Stimulated activated CD4-positive, alpha-beta T cell treated with anti-CD3 and anti-CD28 coated beads, Interleukin-4, amount 100 ng/mL, for 1 hour (primary cell): Measurements from ENCODE around the gene H6PD.
"Not testable (repeated sequence)": the region's sequence is repeated elsewhere in the genome, so short reads cannot be mapped to it uniquely, and the experiment has no call there.

Experiments used
- DNase-seq: peaks from one replicate; pipeline ENCODE4 v3.0.0-alpha.2; 2020

Gene H6PD

DNA sequence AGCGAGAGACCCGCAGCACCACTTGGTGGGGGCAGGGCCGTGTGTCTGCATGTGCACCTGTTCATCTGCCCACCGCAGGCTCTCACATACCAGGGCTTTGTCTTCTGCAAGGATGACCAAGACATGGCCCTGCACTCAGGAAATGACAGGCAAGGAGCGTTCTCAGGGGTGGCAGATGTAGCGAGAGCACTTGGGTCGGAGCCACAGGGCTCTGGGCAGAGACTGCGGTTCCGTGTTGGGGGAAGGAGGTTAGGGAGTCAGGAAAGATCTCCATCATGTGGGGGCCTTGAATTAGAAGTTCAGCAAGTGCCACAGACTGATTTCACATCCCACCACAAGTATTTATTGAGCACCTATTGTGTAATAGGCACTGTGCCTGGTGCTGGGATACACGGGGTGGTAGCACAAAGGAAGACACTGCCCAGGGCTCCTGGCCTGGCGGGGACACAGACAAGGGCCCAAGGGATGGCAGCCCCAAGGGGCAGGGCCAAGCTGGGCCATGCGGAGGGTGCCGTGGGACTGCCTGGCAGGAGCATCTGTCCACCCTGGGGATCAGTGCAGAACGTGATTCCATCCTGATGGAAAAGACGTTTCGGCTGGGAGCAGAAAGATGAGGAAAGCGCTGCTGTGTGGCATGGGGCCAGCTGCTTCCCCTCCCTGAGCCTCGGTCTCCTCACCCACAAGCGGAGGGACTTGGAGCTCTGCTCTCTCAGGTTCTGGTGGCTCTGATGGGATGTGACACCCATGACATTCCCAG lies 46.7 kb downstream of the H6PD start:
- DNase-seq: no peak

DNA sequence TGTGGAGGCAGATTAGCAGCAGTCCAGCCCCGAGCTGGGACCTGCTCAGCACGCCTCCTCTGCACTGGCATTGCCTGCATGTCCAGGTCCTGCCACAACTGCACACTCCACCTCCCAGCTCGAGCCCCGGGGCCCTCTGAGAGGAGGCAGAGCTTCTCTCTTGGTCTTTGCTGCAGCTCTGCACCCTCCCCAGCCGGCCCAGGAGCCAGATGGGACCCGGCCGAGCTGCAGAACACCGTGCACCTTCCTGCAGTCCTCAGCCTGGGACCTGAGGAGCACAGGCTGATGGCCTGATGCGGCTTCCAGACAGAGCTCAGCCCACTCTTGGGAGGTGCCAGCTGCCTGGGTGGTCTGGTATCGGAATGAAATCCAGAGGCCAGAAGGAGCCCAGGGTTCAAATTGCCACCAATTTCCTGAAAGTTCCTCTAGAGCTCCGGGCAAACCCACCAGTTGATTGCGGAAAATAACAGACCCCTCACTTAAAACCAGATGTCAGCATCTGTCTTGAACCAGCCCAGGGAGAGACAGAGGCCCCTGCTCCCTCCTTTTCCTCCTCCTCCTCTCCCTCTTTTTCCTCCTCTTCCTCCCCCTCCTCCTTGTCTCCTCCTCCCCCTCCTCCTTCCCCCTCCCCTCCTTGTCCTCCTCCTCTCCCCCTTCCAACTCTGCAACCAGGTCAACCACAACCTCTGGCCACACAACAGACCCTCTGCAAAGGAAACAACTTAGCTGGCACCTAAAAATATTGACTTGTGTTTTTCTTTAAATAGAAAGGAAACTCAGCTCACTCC lies 47.5 kb downstream of the H6PD start:
- no peak for DNase-seq

DNA sequence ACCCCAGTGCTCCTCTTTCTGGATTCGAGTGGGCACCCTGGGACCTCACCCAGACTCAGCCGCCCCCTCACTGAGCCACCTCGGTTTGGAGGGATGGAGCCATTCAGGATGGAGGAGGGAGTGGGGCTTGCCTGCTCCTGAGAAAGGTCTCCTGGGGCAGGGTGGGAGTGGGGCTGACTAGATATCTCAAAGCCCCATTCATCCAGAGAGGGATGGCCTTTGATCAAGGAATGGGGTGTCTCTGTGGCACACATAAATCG lies 48.1 kb downstream of the H6PD start:
- DNase-seq: no peak

DNA sequence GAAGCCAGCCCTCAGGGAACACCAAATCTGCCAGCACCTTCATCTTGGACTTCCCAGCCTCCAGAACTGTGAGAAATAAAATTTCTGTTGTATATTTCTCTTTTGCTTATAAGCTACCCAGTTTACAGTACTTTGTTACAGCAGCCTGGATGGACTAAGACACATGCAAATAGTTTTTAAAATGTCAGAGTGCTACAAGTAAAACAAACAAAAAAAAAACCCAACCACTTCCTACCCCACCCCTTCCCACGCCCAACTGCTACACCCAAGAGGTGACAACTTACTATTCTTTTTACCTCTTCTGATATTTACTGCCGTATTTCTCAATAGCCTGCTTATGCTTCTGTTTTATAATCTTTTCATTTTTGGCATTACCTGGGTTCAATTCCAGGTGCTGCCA lies 49.5 kb downstream of the H6PD start:
- no peak for DNase-seq

DNA sequence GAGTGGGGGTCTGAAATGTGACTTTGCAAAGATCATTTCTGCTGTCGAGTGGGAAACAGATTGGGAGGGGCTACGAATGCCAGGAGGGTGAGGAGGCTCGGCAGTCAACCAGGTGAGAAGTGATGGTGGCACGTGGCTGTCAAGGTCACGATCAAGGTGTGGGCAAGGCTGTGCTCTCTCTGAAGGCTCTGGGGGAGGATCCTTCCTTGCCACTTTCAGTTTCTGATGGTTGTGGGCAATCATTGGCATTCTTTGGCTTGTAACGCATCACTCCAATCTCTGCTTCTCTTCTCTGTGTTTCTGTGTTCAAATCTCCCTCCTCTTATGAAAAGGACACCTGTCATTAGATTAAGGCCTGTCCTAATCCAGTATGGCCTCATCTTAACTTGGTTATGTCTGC lies 52.0 kb downstream of the H6PD start:
- no peak for DNase-seq

DNA sequence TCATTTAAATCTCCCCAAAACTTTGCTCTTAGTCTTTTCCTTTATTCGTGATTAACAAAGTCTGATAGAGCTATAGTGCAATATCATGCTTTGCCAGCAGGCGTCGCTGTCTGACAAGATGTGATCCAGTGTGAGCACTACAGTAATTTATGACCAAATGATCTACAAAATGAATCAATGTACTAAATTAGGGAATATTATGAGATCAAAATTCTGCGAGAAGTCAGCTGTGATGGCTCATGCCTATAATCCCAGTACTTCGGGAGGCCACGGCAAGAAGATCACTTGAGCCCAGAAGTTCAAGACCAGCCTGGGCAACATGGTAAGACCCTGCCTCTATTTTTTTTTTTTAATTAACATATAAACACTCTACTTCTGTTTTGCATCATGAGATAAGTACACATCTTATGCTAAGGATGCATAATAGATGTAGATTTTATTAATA lies 54.5 kb downstream of the H6PD start:
- DNase-seq: peak; percentile 84

DNA sequence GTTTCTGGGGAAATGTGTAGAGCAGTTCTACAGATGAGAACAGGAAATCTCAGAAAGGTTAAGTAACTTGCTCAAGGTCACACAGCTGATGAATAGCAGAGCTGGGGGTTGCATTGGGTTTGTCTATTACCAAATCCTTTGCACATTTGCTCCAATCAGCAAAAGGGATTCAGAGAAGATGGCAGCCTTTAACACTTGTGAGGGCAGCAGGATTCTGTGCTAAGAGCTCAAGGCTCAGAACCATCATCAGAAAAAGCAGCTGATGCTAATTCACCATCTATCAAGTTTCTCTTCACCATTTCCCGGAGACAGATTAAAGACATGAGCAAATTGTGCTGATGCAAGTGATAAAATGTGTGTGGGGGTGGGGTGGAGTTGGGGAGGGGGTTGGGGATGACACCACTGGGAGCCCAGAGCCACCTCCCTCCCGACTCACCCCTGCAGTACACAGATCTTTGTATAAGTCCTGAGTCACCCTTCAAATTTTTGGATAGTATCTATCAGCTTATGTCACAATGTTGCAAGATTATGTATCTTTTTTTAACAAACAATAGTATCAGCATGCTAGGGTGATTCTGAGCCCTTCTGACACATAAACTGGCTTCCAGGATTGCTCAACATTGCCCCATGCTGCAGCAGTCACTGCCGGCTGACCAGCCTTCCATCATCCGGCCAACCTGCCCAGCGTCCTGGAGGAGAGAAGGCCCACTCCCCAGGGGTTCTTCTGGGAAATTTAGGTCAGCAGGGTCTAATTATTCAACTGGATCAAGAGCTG lies 55.3 kb downstream of the H6PD start:
- DNase-seq: peak; percentile 46

DNA sequence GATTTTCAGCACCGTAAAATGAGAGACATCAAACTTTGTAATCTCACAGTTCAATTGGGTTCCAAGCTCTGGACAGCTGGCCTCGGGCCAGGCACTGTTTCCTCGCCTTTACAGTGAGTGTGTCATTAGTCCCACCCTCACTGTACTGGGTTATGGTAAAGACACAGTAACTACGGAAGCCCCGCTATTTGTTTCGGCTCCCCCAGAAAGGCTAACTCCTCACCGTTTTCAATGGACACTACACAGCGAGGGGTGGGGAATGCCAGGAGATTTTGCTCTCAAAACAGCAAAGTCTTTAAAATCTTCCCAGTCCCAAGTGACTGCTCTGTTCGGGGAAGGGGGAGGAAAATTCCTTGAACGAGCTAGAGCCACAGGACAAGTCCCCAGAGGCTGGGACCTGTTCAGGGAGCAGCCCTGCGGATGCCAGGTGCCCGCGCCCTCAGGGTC lies 57.4 kb downstream of the H6PD start:
- no peak for DNase-seq

DNA sequence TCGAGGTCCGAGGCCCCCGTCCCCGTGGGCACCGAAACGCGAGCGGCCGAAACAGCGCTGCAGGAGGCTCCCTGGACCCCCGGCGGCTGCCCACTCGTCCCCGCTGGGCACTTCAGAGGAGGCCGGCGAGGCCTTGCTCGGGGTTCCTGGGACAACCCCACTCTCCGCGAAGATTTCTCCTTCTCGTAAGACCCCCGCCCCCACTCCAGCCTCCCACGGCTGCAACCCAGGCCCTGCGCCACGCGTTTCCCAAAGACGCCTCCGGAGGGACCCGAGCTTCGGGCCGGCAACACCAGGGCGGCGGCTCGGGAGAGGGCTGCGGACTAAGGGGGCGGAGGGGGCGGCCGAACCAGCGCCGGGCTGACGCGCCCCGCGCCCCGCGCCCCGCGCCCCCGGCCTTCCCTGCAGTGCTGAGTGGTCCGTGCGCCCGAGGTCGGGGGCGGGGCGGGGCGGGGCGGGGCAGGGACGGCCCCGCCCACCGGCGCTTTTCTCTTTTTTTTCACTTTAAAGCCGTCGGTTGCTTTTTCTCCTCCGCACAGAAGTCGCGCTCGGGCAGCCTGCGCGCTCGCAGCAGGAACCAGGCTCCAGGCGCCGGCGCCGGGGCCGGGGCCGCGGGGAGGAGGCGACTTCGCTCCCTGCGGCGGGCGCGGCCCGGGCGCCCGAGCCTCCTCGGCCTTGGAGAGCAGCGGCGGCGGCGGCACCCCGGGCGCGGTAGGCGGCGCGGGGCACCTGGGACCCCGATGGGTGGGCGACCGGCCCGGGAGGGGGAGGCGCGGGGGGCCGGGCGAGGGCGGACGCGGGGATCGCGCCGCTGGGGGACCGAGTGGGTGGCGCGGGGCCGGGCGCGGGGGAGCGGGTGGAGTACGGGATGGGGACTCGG lies 58.0 kb downstream of the H6PD start, which contains the start of gene SPSB1:
TSS of gene SPSB1 (plus strand) at position 534 of the 880 bp plus-strand sequence. CDS start 62,998 bp downstream, outside the sequence.
- peak; percentile 67 for DNase-seq

DNA sequence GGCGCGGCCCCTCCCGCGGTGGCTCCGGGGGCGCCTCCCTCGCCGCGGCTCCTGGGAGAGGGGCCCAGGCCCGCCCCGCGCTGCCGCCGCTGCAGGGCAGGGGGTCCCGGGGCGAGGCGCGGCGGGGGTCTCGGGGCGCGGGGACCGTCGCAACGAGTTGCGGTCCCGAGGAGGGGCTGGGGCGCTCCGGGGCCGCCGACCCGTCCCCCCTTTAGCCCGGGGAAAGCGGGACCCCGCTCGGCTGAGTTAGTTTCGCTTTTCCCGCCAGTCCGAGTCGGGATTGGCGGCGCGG lies 58.6 kb downstream of the H6PD start:
- DNase-seq: no peak

DNA sequence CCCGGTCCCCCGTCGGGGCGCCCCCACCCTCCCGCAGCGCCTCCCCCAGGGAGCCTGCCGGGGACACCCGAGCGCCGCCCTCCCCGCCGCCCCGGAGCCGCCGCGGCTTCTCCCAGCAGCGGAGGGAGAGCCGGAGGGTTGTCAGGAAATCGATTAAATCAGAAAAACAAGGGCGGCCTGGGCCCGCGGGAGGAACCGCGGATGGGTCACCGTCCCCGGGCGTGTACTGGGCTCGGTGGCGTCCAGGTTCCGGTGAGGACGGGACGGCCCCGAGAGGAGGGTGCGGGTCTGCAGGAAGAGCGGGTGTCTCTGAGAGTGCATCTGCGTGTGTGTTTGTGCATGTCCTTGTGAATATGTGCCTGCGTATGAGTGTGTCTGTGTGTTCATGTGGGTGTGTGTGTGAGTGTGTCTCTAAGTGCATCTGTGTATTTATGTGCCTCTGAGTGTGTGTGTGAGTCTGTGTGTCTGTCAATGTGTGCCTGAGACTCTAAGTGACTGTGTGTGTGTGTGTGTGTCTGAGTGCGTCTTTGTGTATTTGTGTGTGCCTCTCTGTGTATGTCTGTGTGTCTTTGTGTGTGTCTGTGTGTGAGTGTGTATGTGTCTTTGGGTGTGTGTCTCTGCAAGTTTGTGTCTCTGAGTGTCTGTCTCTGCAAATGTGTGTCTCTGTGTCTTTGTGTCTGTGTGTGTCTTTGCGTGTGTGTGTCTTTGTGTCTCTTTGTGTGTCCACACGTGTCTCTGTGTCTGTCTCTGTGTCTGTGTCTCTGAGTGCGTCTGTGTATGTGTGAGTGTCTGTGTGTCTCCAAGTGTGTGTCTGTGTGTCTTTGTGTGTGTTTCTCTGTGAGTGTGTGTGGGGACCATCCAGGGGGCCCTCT lies 59.2 kb downstream of the H6PD start:
- peak; percentile 43 for DNase-seq

DNA sequence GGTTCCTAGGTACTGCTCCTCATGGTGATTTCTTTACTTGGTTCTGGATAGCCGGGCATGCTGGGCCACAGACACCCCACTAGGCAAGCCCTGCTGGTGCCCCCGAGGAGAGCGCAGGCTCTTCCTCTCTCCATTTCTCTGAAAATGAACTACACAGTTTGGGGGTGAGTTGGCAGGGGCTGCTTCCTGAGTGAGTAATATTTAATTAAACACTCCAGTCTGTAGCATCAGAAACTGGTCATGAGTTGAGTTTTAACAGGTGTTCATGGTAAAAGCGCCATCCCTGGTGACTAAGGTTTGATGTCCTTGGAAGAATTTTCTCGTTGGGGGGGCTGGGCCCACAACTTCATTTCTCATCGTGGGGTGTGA lies 59.8 kb downstream of the H6PD start:
- DNase-seq: peak; percentile 30

DNA sequence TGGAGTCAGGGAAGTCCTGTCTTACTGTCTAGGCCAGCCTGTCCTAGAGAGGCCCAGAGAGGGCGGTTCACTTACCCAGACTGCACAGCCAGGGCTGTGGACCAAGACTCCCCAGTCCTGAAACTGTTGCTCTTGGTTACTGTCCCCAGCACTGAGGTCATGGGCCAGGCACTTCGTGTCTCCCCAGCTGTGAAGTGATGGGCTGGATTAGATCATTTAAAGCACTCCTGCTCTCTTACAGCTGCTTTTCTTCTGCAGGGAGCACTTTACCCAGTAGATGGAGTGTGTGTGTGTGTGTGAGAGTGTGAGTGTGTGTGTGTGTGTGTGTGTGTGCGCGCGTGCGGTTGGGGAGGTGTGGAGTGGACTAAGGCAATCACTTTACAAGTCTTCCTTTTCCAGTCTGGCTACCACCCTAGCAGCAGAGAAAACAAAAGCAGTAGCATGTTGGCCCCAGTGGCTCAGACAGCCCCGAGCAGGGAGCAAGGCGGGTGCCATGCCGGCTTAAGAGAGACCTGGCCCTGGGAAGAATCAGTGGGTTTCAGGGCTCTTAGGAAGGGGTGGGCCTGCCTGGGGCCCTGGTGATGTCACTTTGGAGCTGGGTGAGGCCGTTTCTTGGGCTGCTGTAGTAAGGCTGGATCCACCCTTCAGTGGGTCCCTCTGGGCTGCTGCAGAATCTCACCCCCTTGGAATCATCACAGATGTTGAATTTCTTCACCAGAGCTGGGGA lies 60.5 kb downstream of the H6PD start:
- no peak for DNase-seq

DNA sequence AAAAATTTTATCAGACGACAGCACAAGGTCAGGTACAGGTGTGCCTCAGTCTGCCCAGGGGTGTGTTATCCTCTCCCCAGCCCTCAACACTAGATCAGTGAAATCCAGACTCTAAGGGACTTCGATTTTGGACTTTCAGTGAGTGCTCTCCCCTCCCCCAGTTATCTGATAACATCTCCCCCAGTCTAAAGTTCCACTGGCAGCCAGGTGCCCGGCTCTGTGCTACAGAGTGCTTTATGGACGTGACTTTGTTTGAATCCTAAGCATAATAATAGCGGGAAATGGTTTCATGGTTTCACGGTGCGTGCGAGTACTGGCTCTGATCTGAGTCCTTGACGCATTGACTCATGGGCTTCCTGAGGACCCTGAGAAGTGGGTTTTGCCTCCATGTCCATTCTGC lies 61.3 kb downstream of the H6PD start:
- DNase-seq: no peak

DNA sequence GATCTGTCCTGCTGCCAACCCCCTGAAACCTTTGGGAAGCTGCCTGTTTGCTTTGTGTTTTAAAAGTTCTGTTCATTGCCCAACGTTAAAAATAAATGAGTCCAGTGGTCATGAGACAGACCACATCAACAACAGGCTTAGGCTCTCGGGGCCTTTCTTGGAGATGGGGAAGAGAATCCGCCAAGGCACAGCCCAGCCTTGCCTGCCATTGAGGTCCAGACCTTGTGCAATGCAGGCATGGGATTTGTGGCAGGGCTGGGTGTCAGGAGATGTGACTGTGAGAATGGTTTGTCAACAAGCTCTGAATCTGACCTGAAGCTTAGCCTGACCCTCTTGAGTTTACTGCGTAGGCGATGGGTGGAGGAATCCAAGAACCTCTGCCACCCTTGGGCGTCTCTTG lies 62.3 kb downstream of the H6PD start:
- no peak for DNase-seq

DNA sequence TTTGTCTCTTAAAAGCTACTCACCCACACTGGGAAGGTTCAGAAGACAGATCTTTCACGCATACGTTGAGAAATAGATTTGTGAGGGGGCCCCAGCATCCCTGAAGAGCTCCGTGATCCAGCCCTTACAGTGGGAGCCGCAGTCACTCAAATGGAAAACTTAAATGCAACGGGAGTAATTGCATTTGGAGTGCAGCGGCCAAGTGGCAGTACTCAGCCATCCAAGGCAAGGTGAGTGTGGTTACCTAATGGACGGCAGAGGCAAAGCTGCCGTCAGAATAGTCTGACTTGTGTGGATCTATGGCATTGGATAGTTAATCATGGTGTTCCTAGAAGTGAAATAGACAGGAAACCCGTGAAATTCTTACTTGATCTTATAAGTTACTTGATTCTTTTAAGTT lies 63.3 kb downstream of the H6PD start:
- no peak for DNase-seq

DNA sequence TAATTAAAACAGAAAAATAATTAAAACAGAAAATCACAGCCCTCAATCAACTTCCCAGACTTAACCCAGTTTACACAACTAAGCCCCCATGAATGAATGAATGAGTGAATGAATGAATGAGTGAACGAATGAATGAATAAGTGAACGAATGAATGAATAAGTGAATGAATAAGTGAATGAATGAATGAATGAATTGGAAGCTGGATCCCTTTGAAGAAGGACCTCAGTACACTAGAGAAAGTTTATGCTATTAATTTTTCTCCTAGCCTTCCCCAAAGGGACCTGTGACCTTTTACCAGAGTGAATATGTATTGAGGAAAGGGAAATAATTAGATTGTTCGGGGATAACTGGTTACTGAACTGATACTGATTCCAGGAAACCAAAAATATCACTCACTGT lies 63.7 kb downstream of the H6PD start:
- DNase-seq: no peak

DNA sequence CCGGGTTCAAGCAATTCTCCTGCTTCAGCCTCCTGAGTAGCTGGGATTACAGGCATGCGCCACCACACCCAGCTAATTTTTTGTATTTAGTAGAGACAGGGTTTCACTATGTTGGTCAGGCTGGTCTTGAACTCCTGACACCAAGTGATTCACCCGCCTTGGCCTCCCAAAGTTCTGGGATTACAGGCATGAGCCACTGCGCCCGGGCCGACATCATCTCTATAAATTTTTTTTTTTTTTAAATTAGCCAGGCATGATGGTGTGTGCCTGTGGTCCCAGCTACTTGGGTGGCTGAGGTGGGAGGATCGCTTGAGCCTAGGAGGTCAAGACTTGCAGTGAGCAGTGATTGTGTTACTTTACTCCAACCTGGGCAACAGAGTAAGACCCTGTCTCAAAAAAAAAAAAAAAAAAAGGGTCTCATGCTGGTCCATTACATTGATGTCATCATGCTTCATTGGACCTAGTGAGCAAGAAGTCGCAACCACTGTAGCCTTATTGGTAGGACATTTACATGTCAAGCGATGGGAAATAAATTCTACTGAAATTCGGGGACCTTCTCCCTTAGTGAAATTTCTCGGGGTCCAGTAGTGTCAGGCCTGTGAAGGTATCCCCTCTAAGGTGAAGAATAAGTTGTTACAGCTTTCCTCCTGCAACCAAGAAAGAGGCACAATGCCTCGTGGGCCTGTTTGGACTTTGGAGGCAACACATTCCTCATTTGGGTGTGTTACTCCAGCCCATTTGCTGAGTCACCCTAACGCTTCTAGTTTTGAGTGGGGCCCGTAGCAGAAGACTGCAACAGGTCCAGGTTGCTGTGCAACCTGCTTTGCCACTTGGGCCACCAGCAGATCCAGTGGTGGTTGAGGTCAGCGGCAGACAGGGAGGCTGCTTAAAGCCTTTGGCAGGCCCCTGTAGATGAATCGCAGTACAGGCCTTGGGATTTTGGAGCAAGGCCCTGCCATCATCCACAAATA lies 65.3 kb downstream of the H6PD start:
- not testable (repeated sequence) for DNase-seq

DNA sequence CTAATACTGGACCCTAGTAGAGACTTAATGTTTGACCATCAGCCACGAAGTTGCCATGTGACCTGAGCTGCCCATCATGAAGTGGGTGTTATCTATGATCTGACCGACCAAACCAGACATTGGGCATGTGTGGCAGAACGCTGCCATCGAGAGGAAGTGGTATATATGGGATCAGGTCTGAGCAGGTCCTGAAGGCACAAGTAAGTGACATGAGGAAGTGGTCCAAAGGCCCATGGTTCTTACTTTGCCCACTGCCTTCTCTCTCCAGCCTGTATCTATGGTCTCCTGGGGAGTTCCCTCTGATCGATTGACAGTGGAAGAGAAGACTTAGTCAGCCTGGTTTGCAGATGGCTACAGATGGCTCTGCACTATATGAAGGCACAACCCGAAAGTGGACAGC lies 66.0 kb downstream of the H6PD start:
- DNase-seq: no peak
